ENCODE results near the gene COL9A1.

DNA sequence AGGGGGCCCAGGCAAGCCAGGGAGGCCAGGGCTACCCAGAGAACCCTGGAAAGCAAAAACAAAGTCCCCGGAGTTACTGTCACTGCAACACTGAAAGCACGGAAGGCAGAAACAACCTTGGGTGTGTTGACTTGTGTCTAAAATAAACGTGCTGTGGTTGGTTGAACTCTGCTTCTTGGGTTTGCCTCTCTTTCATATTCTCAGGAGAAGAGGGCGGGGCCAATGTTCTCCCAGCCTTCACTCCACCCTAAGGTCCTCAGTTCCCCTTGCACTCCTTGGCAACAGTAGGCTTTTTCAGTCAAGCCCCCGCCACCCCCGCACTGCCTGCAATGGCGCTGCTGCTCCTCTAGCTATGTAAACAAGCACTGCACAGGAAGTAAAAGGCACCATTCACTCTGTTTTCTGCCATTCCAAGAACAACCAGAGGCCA, 60.9 kb downstream of the COL9A1 start:
- TF ChIP-seq, protein P1, sequence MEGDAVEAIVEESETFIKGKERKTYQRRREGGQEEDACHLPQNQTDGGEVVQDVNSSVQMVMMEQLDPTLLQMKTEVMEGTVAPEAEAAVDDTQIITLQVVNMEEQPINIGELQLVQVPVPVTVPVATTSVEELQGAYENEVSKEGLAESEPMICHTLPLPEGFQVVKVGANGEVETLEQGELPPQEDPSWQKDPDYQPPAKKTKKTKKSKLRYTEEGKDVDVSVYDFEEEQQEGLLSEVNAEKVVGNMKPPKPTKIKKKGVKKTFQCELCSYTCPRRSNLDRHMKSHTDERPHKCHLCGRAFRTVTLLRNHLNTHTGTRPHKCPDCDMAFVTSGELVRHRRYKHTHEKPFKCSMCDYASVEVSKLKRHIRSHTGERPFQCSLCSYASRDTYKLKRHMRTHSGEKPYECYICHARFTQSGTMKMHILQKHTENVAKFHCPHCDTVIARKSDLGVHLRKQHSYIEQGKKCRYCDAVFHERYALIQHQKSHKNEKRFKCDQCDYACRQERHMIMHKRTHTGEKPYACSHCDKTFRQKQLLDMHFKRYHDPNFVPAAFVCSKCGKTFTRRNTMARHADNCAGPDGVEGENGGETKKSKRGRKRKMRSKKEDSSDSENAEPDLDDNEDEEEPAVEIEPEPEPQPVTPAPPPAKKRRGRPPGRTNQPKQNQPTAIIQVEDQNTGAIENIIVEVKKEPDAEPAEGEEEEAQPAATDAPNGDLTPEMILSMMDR (conservative IDR thresholded peaks at IDR 0.05) = no peak
- TF ChIP-seq EZH2 (IDR thresholded peaks at IDR 0.05; ENCODE audit: low read depth) = no peak
